ENCODE results near the gene SLC1A4.

SLC1A4 gene

GRCh38 chr2:65054749-65055421 lies 65.7 kb downstream of the SLC1A4 start:
- H3K4me2 ChIP-seq (ENCODE audit: low read depth, low read length, poor library complexity, severe bottlenecking), result peak overlapping the region; percentile 81
- no peaks in the 10 kb centered on the region for H3K27me3 ChIP-seq (ENCODE audit: low read length)
- H3F3A ChIP-seq (ENCODE audit: insufficient read depth), result peaks cover 14% of the 10 kb centered on the region; the same call in 1 of the 2 replicates
- no peaks in the 10 kb centered on the region for H3K36me3 ChIP-seq (ENCODE audit: low read length)
- TF ChIP-seq EZH2phosphoT487 (conservative IDR thresholded peaks at IDR 0.05; ENCODE audit: low read length), result no peak
- TF ChIP-seq CTCF (IDR thresholded peaks at IDR 0.05; ENCODE audit: insufficient read depth, low read length, poor library complexity, severe bottlenecking), result no peak
- no peak overlapping the region for H3K27ac ChIP-seq (ENCODE audit: low read depth, low read length)
- H3K9me2 ChIP-seq (replicated peaks; ENCODE audit: insufficient read depth, low read length), result no peaks in the 10 kb centered on the region
- H3K79me2 ChIP-seq (ENCODE audit: insufficient read depth, low read length), result no peaks in the 10 kb centered on the region
- H2AFZ ChIP-seq (ENCODE audit: low read depth, low read length, severe bottlenecking), result no peak overlapping the region
- peak overlapping the region; percentile 49; the same call in 1 of the 2 replicates for H3K9ac ChIP-seq (ENCODE audit: low read length)
- H3K9me3 ChIP-seq (ENCODE audit: insufficient read depth, low read length), result no peaks in the 10 kb centered on the region
- peak overlapping the region; percentile 61 for H3K4me3 ChIP-seq (ENCODE audit: insufficient read depth, low read length, poor library complexity, severe bottlenecking)
- H4K20me1 ChIP-seq (ENCODE audit: low read depth, low read length), result no peaks in the 10 kb centered on the region

- Histone ChIP-seq H3K27ac (ENCODE audit: low read depth, low read length) (no peak overlapping the region), H3F3A (ENCODE audit: insufficient read depth) (peaks cover 14% of the 10 kb centered on the region; the same call in 1 of the 2 replicates), H4K20me1 (ENCODE audit: low read depth, low read length) (no peaks in the 10 kb centered on the region), H3K4me3 (ENCODE audit: insufficient read depth, low read length, poor library complexity, severe bottlenecking) (peak overlapping the region; percentile 61), H3K36me3 (ENCODE audit: low read length) (no peaks in the 10 kb centered on the region), H3K27me3 (ENCODE audit: low read length) (no peaks in the 10 kb centered on the region), H3K4me2 (ENCODE audit: low read depth, low read length, poor library complexity, severe bottlenecking) (peak overlapping the region; percentile 81), H2AFZ (ENCODE audit: low read depth, low read length, severe bottlenecking) (peak overlapping the region; percentile 77), H3K79me2 (ENCODE audit: insufficient read depth, low read length) (no peaks in the 10 kb centered on the region), H3K9me3 (ENCODE audit: insufficient read depth, low read length) (no peaks in the 10 kb centered on the region), H3K9me2 (replicated peaks; ENCODE audit: insufficient read depth, low read length) (no peaks in the 10 kb centered on the region), H3K9ac (ENCODE audit: low read length) (peak overlapping the region; percentile 49)
- no peak for TF ChIP-seq EZH2phosphoT487 (conservative IDR thresholded peaks at IDR 0.05; ENCODE audit: low read length)
Observed at GRCh38 chr2:65055422-65056214, 66.4 kb downstream of the SLC1A4 start.

GRCh38 chr2:65056215-65057053 lies 67.2 kb downstream of the SLC1A4 start, which contains the start of gene CEP68:
Gene CEP68, plus strand, starts transcription at chr2:65056416. Its CDS starts 13,029 bp downstream, at chr2:65069445.
- H4K20me1 ChIP-seq (ENCODE audit: low read depth, low read length), result no peaks in the 10 kb centered on the region
- peak within 1 kb of the TSS; percentile 77 for H2AFZ ChIP-seq (ENCODE audit: low read depth, low read length, severe bottlenecking)
- no peaks in the 10 kb centered on the region for H3K36me3 ChIP-seq (ENCODE audit: low read length)
- peaks cover 14% of the 10 kb centered on the region; the same call in 1 of the 2 replicates for H3F3A ChIP-seq (ENCODE audit: insufficient read depth)
- H3K27me3 ChIP-seq (ENCODE audit: low read length), result no peaks in the 10 kb centered on the region
- H3K9me2 ChIP-seq (replicated peaks; ENCODE audit: insufficient read depth, low read length), result no peaks in the 10 kb centered on the region
- no peak within 1 kb of the TSS for H3K27ac ChIP-seq (ENCODE audit: low read depth, low read length)
- H3K4me2 ChIP-seq (ENCODE audit: low read depth, low read length, poor library complexity, severe bottlenecking), result peak within 1 kb of the TSS; percentile 81
- H3K9ac ChIP-seq (ENCODE audit: low read length), result peak within 1 kb of the TSS; percentile 58
- peak within 1 kb of the TSS; percentile 66 for H3K4me3 ChIP-seq (ENCODE audit: insufficient read depth, low read length, poor library complexity, severe bottlenecking)
- H3K9me3 ChIP-seq (ENCODE audit: insufficient read depth, low read length), result no peaks in the 10 kb centered on the region
- TF ChIP-seq CTCF (IDR thresholded peaks at IDR 0.05; ENCODE audit: insufficient read depth, low read length, poor library complexity, severe bottlenecking), result no peak
- TF ChIP-seq EZH2phosphoT487 (conservative IDR thresholded peaks at IDR 0.05; ENCODE audit: low read length), result no peak
- no peaks in the 10 kb centered on the region for H3K79me2 ChIP-seq (ENCODE audit: insufficient read depth, low read length)
